CD4-positive, alpha-beta T cell treated with Interleukin-15 for 4 hours (primary cell): ENCODE results near the gene FGR.

ENCODE experiments used
- DNase-seq: peaks from one replicate; pipeline ENCODE4 v3.0.0-alpha.2; 2020; ENCODE audit warnings: low spot score

FGR gene

DNA sequence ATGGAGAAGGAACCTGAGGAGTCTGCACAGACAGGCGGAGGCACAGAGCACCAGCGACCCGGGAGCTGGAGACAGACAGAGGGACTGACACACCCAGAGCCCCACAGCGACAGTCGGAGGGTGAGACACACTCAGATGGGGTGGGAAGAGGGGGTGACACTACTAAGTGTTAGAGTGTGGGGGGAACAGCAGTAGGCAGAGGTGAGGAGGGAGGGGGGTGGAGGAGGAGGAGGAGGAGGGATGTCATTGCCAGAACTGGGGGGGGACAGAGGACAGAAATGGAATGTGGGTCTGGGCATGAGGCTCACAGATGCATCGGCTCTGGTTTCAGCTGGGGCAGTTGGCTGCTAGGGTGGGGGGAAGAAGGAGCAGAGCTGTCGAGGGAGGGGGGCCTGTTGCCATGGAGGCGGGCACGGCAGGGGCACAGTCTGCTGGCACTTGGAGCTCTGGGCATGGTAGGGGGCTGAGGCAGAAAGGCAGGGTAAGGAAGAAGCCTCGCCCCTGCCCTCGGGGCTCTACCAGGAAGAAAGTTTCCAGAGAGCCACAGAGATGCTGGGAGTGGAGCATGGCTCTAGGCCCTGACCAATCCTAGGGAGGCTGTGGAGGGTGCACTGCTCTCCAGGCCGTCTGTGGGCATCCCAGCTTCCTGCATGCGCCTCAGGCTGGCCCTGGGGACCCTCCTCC, 68.4 kb downstream of the FGR start:
- DNase-seq = no peak

DNA sequence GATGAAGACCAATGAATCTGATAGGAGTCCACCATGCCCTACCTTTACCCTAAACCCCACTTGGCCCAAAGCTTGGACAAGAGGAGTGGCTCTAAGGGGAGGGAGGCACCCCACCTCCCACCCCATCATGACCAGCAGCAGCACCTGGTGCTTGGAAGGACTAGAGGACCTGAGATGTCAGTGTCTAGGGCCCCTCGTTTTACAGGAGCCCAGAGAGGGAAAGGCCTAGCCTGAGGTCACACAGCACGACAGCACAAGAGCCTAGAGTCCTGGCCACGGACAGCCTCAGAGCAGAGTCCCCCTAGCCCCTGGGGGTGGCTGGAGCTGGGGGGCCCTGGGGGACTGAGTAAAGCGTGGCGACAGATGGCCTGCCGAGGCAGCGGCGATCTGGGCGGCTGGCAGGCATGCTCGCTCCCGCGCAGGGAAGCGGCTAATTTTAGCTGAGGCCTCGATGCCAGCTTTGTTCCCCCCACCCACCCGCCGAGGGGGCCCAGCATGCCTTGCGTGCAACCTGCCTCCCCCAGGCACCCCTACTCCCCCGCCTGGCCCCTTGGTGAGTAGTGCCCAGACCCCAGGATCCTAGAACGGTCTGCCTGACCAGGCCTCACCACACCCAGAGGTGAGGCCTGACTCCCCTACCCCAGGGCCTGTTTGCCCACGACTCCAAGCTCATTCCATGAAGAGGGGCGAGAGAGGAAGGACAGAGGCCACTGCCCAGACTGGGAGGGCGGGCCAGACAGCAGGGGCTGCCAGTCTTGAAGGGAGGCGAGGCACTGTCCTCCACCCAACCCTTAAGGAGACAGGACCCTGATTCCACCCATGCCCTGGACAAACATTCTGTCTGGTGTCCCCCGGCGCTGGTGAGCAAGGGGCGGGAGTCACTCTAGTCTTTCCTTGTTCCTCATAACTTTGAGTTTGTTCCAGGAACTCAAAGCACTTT, 70.0 kb downstream of the FGR start:
- DNase-seq = no peak

DNA sequence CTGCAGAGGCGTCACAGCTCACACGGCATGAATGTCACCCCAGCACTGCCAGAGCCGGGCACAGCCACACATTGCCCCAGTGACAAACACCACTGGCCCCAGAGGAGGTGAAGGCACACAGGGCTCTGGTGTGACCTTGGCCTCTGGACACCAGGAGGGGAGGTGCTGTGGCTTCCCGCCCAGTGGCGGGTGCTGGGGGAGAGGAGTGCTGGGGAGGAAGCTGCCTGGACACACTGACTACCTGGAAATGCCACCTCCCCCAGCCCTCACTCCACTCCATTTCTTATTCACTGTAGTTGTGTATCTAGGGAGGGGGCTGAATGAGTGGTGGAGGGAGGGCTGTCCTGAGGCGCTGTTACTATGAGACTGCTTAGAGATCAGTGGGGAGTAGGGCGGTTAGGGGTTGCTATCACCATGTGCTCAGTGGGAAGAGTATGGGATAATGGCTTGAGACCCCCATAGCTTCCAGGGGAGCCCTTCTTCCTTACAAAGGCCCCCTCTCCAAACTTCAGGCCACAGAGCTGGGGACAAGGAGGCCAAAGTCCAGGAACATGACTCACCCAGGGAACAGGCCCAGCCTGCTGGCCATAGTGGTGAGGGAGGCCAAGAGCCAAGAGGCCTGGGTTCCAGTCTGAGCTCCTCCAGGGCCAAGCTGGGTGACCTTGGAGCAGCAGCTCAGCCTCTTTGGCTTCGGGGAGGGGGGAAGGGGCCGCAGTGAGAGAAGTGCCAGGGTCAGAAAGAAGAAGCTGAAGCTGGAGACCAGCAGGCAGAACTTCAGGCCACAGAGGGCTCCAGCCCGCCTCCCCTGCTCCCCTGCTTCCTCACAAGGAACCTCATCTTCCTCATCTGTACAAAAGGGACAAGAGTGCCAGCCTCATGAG, 71.2 kb downstream of the FGR start:
- no peak for DNase-seq

DNA sequence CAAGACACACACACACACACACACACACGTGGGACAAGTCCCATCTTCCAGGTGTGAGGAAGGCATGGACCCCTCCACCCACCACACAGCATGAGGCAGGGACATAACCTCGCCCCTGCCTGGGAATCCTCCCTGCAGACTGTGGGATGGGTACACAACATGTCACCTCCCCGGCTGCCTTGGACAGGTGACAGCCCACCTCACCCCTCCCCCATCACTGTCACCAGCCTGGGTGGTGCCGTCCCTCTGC, 71.7 kb downstream of the FGR start:
- no peak for DNase-seq

DNA sequence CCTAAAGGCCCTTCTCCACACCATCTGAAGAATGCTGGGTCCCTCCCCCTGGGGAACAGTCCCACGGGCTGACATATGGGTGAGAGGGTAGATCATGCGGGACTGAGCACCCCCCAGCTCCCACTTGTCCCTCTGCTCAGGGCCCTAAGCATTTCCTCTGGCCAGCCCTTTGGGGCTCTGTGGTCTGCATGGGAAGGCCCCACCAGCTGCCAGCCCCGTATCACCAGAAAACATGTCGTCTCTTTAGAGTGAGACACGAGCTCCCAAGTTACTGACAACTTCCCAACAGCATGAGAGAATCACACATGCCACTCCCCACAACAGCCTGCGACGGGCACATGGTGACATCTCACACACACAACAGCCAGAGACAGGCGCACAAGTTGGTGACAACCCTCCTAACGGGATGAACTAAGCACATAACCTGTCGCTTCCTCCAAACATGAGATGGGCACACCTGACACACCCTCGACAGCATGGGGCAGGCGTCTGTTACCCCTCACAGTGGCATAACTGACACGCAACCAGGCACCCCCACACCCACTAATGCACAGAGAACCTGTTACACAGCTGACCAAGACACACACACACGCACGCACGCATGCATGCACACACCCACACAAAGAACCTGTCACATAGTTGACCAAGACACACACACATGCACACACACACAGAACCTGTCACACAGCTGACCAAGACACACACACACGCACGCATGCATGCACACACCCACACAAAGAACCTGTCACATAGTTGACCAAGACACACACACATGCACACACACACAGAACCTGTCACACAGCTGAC, 72.2 kb downstream of the FGR start:
- DNase-seq = no peak
